Left forelimb (tissue), 1 donor: ENCODE measurements around the gene COG3.

Experiments
- DNase-seq: peaks from one replicate; pipeline ENCODE4 v3.0.0-alpha.2; 2018; ENCODE audit warnings: low spot score

COG3 gene

DNA sequence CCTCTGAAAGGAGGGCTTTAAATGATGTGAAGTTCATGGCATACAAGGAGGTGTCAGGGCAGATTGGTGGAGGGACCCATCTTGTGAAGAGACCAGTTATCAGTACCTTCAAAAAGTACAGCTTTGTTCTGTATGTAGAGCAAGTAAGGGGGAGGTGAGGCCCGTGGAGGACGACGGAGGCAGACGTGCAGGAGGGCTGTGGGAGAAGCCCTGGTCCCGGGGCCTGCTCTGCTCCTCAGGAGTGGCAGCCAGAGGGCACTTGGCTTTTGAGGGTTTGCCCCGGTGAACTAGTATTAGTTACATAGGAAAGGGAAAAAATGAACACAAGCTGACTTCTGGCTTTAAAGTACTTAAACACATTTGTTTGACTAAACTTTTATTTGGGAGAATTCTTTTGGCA lies 42.1 kb downstream of the COG3 start:
- no peak for DNase-seq

- no peak for DNase-seq
These were observed 44.0 kb downstream of the COG3 start for GRCh38 chr13:45508776-45509175.

GRCh38 chr13:45510672-45511071 lies 45.9 kb downstream of the COG3 start:
- DNase-seq, result no peak

- no peak for DNase-seq
These were observed 46.8 kb downstream of the COG3 start for GRCh38 chr13:45511310-45512097.

- DNase-seq, result no peak
These were observed 47.4 kb downstream of the COG3 start for GRCh38 chr13:45512098-45512496.

DNA sequence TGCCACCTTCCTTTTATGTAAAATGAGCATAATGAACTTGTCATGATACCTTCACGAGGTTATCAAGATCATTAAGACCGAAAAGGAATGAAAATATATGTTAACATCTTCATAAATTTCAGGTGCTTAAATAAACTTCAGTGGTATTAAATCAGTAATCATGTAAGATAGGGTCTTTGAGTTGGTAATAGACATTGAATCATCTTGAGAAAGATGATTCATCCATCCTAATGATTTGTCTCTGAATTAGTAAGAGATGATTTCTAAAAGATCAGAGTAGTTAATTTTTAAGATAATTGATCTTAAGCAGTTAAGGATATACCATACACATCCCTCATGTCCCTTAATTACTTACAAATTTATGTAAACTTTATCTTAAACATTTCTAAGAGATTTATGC lies 52.0 kb downstream of the COG3 start:
- DNase-seq, result no peak

DNA sequence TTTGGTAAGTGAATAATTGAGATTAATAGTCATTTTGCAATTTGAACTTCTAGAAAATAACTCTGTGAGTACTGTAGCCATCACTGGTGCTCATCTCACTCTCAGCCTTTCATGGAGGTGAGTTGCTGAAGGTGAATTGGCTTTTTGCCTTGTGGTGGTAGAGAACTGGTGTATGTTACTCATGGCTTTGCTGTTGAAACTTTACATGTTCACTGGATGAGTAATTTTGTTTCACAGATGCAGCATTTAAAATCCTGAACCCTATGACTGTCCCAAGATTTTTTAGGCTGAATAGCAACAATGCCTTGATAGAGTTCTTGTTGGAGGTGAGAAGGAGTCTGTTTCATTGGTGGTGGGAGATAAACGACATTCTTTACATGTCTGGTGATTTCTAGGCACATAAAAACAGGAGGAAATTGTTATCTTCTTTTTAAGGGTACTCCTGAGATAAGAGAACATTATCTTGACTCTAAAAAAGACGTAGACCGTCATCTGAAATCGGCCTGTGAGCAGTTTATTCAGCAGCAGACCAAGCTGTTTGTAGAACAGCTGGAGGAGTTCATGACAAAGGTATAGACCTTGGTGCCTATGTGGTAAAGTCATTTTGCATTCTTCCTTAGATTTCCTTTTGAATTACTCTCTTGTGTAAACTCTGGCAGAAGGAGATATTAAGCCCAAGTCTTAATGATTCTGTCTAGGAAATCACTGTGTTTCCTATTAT lies 53.9 kb downstream of the COG3 start:
- DNase-seq, result no peak

DNA sequence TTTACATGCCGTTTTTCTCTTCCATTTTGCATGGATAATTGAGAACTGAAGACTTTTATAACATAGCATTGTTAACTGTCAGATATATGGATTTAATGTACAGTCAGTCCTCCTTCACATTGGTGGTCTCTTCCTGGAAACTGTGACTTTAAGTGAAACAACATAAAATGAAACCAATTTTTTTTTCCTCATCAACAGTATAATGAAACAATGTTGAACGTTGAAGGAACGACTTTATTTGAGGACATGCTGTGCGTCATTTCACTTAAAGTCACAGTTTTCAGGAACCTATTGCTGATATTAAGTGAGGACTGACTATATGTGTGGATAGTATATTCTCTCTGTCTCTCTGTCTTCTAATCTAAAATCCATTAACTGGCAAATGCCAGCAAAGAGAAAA lies 54.8 kb downstream of the COG3 start:
- DNase-seq, result no peak

DNA sequence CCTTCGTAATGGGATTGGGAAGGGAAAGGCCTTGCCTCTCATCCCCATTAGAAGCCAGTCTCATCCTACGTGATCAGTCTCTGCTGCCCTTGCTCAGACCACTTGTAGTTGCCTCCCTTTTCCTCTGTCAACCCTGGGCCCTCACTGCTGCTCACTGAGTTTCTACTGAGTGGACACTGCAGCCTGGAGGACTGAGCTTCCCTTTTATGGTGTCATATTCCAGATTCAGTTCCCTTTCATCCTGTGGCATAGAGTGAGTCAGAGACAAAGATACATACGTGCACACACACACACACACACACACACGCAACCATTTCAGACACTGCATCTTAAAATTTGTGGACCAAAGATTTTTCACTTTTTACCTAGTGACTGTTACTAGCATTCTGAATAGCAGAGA lies 56.6 kb downstream of the COG3 start:
- DNase-seq, result no peak

DNA sequence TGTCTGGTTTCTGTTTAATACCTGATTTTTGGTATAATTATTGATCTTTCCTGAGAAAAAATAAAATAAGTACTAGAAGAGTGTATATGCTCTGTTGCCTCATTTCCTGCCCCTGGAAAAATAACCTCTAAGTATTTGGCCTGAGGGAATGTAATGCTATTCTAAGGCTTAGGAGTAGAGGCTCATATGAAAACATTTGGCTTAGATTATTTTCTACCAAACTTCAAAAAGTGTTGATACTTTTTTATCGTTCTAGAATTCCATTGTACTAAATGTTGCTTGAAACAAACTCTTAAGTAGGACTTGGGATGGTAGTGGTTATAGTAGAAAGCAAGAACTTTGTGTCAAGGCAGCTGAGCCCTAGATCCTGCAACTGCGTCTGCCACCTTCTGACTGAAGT lies 57.8 kb downstream of the COG3 start:
- no peak for DNase-seq

DNA sequence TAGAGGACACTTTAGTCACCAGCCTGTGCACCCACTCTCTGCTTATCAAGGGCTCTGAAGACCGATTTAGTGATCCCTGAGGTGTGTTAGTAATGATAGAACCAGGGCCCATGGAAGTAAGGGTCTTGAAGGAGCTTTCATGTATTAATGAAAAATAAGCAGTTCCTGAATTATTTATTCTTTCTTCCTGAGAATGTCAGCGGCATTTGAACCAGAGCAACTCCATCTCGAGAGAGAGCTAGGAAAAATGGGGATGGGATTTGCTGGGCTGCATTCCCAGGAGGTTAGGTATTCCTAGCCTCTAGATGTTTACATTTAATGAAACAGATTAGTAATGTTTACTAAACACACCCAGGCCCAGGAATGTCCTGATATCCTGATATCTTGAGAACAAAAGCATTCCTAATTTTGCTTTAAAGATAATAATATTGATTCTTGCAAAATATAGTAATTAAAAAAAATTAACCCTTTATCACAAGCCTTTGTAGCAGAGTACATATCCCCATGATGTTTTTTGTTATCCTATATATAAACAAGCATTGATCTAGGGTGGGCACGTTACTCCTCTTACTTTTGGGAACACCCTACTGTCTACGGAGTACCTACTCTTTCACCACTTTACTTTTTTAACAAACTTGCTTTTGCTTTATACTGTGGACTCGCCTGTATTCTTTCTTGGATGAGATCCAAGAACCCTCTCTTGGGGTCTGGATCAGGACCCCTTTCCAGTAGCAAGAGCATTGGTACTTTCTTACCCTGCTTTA lies 63.1 kb downstream of the COG3 start:
- no peak for DNase-seq

DNA sequence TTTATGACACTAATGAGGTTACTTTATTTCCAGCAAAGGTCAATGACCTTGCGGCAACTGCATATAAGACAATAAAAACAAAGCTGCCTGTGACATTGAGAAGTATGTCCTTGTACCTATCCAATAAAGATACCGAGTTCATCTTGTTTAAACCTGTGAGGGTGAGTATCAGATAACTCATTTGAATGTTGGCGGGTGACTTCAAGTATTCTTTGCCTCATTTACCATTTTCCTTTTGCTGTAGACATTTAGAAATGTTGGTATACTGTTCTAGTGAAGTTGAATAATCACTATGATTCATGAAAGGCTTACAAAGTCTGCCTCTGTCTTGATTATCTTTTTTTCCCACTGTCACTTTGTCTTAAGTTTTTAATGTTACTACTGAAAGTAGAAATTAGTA lies 65.0 kb downstream of the COG3 start:
- no peak for DNase-seq

DNA sequence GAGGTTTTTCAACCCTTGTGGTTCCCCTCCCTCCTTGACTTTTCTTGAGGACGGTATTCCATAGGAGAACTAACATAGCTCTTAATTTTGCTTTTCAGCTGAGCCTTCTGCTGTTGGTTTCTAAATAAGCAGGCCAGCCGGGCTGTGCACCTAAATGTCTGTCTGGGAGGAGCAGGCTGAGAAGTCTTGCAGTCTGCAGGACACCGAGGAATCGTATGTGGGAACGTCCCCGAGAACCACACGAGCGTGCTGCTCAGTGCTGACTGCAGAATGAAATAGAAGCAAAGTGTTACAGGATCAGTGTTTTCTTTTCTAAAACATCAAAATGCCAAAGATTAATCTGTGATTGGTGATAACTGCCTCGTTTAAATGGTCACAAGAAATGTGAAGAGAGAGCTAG lies 69.9 kb downstream of the COG3 start:
- no peak for DNase-seq

DNA sequence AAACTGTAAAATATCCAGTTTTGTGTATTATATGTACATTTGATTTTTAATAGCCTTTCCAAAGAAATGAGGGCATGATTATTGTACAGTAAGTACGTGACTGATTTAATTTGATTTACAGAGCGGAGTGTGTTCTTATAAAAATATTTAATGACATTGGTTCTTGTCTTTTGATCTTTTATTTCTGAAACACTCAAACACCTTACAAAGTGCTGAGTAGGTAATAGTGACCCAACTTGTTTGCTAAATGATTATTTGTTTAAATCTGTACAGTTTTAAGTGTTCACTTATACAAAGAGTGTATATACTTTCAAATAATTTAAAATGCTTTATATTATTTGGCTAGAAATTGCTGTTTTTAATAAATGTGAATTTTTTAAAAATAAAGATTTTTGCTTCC lies 71.5 kb downstream of the COG3 start:
- no peak for DNase-seq

- no peak for DNase-seq
These were observed 72.8 kb downstream of the COG3 start for GRCh38 chr13:45537516-45537915.

- DNase-seq, result no peak
These were observed 73.6 kb downstream of the COG3 start for GRCh38 chr13:45538382-45538781.

DNA sequence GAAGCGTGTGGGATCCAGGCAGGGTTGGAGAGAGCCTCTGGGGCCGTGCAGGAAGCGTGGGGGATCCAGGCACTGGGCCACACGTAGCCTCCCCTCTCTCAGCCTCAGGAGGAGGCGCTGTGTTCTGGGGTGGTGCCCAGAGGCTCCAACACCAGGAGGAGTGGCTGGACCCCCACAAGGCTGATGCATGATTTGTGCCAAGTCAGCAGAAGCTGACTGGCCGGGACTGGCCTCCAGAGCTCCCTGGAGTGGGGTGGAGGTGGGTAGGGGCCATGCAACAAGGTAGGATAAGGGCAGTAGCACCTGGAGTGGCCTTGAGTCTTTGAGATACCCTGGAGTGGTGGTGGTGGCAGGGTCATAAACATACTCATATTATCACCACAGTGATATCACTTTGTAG lies 75.5 kb downstream of the COG3 start:
- DNase-seq, result no peak

DNA sequence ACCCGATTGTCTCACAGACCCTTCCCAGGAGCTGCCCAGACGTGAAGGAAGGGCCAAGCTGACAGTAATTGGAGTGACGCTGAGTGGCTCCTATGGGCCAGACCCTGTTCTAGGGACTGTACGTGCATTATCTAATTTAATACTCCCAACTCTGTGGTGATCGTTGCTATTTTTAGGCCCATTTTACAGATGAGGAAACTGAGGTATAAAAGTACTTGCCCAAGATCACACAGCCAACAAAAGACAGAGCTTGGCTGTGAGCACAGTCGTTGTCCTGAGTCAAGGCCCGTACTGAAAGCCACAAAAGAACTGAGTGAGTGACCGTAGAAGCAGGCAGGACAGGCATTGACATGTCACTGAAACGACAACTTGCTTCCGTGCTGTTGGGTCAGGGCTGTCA lies 76.1 kb downstream of the COG3 start:
- no peak for DNase-seq

- DNase-seq, result no peak
These were observed 77.1 kb downstream of the COG3 start for GRCh38 chr13:45541806-45542205.

DNA sequence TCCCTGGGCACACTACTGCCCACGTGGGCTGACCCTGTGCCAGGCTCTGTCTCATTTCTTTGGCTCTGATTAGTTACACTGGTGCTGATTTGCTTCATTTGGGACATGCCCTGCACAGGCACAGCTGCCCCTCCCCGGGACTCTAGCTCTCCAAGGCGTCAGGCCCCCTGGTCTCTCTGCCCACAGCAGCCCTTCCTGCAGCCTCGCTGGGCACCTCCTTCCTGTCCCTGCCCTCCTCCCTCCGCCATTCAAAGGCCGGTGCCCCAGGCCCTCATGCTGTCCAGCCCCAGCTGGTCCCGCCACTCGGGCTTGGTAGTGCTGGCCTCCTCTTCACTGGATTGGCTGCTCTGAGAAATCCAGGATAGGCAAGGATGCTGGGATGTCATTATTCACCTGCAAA lies 77.7 kb downstream of the COG3 start:
- no peak for DNase-seq

- DNase-seq, result no peak
These were observed 78.1 kb downstream of the COG3 start for GRCh38 chr13:45542878-45543277.

DNA sequence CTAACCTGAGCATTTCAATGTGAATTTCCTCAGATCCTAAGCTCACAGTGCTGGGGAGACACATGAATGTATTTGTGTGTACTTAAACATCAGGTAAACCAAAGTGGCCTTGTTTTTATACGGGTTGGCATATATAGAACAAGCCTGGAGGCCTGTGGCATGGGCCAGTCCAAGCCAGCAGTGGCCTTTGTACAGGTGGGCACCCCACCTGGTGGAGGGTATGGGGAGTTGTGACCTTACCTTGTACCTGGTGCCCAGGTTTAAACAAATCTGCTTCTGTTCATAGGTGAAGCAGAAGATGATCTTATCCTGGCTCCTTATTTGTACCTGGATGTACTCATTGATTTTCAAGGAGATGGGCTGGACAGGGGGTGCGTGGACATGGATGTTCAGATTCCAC lies 79.8 kb downstream of the COG3 start:
- no peak for DNase-seq
